ENCODE data around the gene TMEM135.
"Not testable (repeated sequence)": the region's sequence is repeated elsewhere in the genome, so short reads cannot be mapped to it uniquely, and the experiment has no call there.

The TMEM135 gene

DNA sequence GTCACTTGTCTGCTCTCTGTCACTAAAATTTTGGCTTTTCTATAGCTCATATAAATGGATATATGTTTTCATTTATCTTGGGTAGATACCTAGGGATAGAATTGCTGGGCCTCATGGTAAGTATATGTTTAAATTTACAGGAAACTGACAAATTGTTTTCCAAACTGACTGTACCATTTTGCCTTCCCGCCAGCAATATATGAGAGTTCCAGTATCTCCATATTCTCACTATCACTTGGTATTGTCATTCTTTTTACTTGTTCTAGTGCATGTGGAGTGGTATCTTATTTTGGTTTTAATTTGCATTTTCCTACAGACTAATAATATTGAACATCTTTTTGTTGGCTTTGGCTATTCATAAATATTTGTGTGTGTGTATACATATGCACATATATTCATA is 101.7 kb downstream of the TMEM135 start:
- in situ Hi-C loops (cut with HindIII; ENCODE audit: low sequenced_read_pairs): no loop called here

DNA sequence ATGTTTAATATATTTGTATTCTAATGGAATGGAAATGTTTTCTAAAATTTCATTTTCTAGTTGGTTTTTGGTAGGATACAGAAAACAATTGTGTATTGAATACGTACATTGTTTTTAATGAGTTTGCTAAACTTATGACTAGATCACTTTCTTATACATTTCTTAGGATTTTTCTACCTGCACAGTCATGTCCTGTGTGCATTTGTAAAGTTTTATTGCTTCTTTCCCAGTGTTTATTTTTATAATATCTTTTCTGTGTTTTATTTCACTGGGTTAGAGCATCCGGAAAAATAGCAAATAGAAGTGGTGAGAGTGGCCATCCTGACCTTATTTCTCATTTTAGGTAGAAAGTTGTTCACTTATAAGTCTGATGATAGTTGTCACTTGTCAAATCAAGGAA is 103.6 kb downstream of the TMEM135 start:
- in situ Hi-C loops (cut with HindIII; ENCODE audit: low sequenced_read_pairs): no loop called here

DNA sequence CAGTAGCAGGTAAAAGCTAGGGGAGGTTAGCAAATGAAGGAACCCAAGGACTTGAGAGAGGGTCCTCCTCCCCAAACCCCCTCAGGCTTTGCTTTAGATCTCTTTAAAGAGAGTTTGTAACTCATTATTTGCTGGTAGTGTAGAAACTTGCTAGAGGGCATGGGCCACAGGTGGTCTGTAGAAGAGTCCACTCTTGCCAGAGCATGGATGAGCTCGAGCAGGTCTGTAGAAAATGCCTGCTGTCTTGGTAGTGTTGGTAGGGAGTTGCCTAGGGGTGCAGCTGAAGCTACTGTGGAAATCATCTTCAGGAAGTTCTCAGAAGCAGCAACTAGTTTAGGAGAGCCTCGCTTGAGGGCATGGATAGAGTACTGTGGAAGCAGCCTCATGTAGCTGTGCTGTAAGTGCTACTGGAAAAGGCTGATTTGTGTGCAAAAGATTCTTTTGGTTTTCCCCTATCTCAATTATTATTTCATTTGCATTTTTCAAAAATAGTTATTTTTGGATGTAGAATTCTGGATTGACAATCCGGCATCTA is 104.3 kb downstream of the TMEM135 start:
- in situ Hi-C loops (cut with HindIII; ENCODE audit: low sequenced_read_pairs): no loop called here

DNA sequence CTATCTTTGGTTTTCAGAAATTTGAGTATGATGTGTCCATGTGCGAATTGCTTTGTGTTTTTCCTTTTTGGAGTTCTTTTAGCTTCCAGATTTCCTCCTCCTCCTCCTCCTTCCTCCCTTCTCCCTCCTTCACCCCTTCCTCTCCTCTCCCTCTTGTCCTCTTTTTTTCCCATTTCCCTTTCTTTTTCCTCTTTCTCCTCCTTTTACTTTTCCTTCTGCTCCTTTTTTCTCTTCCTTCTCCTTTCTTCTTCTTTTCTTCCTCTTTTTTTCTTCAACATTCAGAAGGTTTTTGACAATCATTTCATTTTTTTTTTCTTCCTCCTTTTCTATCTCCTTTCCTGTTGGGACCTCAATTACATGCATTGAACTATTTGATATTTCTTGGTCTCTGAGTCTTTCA is 104.9 kb downstream of the TMEM135 start:
- in situ Hi-C loops (cut with HindIII; ENCODE audit: low sequenced_read_pairs): no loop called here

DNA sequence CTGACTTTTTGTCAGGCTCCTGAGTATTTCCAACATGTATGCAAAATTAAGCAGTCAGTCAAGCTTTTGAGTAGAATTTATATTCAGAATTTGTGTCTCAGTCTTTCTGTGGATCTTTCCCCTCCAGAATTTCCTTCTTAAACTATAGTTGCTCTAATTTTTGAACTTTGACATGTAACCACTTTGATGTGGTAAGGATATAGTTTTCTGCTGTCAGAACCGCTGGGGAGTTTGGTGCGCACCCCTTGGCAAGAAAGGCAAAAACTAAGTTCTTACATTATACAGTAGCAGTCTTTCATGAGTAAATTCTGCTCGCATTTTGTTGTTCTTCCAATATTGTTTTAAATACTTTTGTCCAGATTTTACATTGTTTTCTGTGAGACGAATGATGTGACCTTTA is 105.9 kb downstream of the TMEM135 start:
- in situ Hi-C loops (cut with HindIII; ENCODE audit: low sequenced_read_pairs): no loop called here

DNA sequence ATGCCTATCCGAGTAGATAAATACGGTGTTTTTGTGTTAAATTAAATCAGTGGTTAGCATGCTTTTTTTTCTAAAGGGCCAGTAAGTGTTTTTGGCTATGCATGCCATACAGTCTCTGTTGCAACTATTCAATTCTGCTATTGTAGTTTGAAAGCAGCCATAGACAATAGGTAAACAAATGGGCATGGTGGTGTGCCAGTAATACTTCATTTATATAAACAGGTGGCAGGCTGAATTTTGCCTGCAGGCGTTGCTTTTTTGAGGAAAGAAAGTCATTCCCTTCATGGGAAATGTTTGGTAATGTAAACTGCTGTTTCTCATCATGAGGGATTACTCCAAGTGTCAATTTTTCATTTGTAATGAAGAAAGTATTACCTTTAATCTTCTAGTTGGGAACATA is 106.5 kb downstream of the TMEM135 start:
- in situ Hi-C loops (cut with HindIII; ENCODE audit: low sequenced_read_pairs): no loop called here

DNA sequence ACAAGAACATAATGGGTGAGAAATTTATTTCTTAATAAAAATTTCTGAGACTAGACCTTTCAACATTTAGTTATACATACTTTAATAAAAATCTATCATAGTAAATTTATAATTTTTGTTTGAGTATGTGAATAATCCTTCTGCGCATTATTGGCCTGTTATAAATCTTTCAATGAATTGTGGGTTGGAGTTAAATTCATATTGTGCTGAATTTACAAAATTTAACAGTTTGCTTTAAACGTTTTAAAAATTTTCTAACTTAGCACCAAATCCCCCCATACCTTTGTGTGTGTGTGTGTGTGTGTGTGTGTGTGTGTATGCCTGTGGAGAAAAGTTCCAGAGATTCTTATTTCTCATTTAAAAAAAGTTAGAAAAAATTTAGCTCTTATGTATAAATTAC is 111.0 kb downstream of the TMEM135 start:
- in situ Hi-C loops (cut with HindIII; ENCODE audit: low sequenced_read_pairs): no loop called here

DNA sequence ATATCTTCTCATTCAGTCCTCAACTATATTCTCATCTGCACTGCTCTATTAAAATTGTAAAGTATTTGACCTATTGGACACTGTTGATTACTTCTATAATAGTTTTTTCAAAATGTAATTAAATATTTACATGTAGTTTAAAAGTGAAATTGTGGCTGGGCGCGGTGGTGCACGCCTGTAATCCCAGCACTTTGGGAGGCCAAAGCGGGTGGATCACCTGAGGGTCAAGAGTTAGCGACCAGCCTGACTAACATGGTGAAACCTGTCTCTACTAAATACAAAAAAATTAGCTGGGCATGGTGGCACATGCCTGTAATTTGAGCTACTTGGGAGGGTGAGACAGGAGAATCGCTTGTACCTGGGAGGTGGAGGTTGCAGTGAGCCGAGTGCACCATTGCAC is 112.0 kb downstream of the TMEM135 start:
- in situ Hi-C loops (cut with HindIII; ENCODE audit: low sequenced_read_pairs): not testable (repeated sequence)

DNA sequence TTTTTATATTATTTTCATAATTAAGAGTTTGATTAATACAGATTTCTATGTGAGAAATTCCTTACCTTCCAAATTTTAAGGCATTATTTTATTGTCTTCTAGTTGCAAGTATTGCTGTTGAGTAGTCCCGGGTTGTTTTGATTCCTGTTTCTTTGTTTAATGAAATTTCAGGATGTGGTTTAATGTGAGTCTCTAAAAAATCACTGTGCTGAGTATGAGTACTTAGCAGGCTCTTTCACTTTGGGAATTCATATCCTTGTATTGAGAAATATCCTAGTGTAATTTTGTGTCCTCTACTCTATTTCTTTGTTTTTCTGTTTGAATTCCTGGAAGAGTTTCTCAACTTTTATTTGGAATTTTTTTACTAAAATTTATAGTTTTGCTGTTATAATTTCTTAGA is 113.2 kb downstream of the TMEM135 start:
- in situ Hi-C loops (cut with HindIII; ENCODE audit: low sequenced_read_pairs): no loop called here

DNA sequence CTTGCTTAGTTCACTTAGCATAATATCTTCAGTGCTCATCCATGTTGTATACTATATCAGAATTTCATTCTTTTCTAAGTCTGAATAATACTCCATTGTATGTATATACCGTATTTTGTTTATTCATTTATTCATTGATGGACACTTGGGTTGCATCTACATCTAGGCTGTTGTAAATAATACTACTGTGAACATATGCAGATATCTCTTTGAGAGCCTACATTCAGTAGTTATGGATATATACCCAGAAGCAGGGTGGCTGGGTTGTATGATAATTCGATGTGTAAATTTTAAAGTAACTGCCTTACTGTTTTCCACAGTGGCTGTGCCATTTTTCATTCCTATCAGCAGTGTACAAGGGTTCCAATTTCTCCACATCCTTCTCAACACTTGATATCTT is 116.5 kb downstream of the TMEM135 start:
- in situ Hi-C loops (cut with HindIII; ENCODE audit: low sequenced_read_pairs): no loop called here

DNA sequence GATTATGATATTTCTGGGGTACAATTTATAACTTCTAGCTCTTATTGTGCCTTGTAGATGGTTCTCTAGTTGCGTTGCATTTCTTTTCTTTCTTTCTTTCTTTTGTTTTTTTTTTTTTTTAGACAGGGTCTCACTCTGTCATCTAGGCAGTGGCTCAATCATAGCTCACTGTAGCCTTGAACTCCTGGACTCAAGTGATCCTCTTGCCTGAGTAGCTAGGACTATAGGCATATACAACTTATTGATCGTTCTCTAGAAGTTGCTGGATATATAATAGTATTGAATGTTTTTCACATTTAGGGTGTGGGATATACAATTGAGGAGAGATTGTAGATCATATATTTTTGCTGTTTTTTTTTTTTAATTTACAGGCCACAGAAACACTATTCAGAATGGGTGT is 119.2 kb downstream of the TMEM135 start:
- in situ Hi-C loops (cut with HindIII; ENCODE audit: low sequenced_read_pairs): no loop called here

DNA sequence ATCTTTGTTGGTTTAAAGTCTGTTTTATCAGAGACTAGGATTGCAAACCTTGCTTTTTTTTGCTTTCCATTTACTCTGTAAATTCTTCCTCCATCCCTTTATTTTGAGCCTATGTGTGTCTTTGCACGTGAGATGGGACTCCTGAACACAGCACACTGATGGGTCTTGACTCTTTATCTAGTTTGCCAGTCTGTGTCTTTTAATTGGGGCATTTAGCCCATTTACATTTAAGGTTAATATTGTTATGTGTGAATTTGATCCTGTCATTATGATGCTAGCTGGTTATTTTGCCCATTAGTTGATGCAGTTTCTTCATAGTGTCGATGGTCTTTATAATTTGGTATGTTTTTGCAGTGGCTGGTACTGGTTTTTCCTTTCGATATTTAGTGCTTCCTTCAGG is 131.3 kb downstream of the TMEM135 start:
- in situ Hi-C loops (cut with HindIII; ENCODE audit: low sequenced_read_pairs): not testable (repeated sequence)

DNA sequence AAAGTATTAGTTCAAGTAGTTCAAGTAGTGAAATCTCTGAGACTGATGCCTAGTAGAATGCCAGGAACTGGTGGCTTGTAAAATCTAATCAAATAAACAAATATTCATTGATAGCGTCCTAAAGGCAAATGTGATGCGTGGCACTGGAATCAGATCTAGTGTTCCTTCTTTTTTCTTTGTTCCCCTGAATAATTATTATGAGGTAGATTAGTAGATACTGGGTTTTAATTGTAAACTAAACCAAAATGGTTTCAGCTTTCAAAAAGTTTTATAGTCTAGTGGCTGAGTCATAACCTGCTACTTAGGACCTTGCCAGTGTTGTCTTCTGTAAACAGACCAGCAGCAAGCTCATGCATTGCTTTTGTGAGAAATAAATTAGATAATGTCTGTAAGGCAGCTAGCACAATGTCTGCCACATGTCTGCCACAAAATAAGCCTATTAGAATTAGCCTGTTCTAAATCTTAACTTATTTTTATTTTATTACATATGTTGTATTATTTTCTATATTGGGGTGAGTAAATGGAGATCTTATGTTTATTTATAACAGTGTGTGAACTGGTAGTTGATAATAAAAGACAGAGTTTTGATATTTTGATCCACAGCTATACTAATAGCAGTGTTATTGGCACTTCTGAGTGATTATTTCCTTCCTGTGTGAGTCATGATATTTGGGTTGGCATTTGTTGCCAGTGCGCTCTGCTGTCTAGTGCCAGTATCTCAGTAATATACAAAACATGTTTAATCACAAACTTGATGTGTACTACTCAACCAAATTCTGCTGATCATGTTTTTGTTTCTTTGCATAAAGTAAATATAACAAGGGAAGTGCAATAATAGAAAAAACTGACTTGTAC is 135.7 kb downstream of the TMEM135 start:
- in situ Hi-C loops (cut with HindIII; ENCODE audit: low sequenced_read_pairs): no loop called here

DNA sequence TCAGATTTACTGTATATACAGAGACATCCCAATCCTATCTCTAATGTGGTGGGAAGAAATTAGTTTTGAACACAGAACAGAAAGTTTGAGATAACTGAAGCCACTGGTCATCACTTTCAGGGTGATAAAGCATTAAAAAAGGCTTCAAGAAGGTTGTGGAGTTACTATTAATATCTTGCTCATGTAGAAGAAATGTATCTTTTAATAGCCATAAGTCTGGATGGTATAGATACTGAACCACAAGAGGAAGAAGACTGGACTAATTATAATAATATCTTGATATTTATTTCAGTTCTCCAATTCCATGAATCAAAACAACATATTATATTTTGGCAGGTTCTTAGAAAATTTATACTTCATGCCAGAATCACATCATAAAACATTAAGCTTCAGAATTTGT is 137.1 kb downstream of the TMEM135 start:
- in situ Hi-C loops (cut with HindIII; ENCODE audit: low sequenced_read_pairs): no loop called here

DNA sequence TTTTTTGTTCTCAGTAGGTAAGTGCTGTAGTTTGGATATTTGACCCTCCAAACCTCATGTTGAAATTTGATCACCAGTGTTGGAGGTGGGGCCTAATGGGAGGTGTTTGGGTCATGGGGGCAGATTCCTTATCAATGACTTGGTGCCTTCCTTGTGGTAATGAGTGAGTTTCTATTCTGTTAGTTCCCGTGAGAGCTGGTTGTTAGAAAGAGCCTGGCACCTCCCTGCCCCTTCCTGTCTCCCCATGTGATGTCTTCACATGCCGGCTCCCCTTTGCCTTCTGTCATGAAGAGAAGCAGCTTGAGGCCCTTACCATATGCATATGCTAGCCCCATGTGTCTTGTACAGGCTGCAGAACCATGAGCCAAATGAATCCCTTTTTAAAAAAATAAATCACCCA is 138.3 kb downstream of the TMEM135 start:
- in situ Hi-C loops (cut with HindIII; ENCODE audit: low sequenced_read_pairs): no loop called here

DNA sequence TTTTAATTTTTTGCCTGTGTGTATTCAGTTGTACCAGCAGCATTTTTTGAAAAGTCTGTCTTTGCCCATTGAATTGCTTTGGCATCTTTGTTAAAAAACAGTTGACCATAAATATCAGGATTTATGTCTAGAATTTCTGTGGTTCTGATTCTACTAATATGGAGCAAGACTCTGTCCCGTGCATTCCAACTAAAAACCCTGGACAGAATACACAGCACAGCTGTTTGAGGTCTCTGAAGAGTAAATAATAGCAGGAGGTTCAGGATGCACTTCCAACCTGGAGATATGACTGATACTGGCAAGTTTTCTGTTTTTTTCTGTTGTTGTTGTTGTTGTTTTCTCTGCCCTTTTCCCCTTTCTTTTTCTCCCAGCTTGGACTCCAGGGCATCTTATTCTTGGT is 141.9 kb downstream of the TMEM135 start:
- in situ Hi-C loops (cut with HindIII; ENCODE audit: low sequenced_read_pairs): no loop called here

DNA sequence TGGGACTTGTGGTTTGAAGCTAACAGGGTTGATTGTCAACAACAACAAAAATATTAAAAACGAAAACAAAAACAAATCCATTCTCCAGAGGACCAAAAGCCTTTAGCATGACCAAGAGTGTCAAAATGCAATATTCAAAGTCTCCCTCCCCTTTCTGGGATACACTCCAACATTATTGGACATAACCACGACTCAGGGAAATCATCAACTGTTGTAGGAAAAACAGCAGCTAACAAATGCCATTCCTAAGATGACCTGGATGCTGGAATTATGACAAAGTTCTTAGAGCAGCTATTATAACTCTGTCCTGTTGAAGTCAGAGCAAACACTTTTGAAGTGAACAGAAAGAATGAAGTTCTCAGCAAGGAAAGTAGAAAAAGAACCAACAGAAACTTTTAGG is 143.0 kb downstream of the TMEM135 start:
- in situ Hi-C loops (cut with HindIII; ENCODE audit: low sequenced_read_pairs): no loop called here

DNA sequence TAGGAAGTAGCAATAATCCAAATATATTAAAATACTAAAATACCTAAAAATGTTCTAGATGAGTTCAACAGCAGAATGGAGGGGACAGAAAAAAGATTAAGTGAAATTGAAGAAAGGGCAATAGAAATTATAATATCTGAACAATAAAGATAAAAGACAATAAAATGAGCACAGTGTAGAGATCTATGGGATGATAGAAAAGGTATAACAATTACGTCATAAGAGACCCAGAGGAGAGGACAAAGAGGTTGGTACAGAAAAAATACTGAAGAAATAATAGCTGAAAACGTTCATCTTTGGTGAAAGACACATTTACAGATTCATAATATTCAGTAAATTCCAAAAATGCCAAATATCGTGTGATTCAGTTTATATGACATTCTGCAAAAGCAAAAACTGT is 143.4 kb downstream of the TMEM135 start:
- in situ Hi-C loops (cut with HindIII; ENCODE audit: low sequenced_read_pairs): no loop called here

DNA sequence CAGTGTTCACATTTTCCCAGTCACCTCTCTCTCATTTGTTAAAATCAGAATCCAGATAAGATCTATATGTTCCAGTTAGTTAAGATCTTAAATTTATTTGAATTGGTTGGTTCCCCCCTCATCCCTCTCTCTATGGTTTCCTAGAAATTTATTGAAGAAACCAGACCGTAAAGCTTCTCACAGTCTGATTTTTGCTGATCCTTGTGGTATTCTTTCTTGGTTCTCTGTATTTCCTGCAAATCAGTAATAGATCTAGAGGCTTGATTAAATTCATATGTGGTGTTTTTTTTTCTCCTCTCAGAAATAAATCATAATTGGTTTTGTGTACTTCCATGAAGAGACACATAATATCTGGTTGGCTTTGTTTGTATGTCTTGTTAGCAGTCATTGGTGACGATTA is 147.5 kb downstream of the TMEM135 start:
- in situ Hi-C loops (cut with HindIII; ENCODE audit: low sequenced_read_pairs): no loop called here

DNA sequence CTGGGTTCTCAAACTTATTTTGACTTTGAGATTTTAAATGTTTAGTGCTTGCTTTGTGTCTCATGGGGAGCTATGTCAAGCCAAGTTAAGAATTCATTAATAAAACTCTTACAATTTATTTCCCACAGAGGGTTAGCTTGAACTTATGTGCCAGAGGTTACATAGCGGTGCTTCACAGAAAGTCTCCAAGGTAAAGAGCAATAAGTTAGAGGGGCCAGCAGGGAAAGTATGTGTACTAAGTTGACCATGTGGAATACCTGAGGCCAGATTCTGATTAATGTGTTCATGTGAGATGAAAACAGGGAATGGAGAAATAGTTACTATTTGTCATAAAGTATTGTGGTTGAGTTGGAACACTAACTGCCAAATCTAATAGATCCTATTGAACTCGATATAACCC is 149.3 kb downstream of the TMEM135 start:
- in situ Hi-C loops (cut with HindIII; ENCODE audit: low sequenced_read_pairs): no loop called here

DNA sequence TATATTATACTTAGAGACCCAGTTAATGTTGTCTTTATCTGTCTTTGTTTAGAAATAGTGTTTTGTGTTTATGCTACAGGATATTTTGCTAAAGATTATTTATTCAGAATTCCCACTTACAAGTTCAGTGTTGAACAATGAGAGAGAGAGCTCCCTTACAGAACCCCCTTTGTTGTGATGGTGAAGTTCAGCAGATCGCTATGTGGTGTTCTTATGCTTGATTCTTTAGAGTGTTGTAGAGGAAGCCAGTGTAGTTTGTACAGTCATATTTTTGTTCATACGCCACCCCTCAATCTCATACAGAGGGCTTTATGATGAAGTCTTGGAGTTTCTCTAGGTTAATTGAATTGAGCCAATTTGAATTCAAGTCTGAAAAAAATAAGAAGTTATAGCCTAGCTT is 150.2 kb downstream of the TMEM135 start:
- in situ Hi-C loops (cut with HindIII; ENCODE audit: low sequenced_read_pairs): no loop called here

DNA sequence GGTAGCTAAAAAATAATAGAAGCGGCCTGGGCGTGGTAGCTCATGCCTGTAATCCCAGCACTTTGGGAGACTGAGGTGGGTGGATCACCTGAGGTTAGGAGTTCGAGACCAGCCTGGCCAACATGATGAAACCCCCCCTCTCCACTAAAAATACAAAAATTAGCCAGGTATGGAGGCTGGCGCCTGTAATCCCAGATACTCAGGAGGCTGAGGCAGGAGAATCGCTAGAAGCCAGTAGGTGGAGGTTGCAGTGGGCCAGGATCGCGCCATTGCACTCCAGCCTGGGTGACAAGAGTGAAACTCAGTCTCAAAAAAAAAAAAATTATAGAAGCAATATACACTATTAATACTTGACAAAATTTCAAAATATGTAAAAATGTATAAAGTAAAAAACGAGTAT is 150.7 kb downstream of the TMEM135 start:
- in situ Hi-C loops (cut with HindIII; ENCODE audit: low sequenced_read_pairs): not testable (repeated sequence)

DNA sequence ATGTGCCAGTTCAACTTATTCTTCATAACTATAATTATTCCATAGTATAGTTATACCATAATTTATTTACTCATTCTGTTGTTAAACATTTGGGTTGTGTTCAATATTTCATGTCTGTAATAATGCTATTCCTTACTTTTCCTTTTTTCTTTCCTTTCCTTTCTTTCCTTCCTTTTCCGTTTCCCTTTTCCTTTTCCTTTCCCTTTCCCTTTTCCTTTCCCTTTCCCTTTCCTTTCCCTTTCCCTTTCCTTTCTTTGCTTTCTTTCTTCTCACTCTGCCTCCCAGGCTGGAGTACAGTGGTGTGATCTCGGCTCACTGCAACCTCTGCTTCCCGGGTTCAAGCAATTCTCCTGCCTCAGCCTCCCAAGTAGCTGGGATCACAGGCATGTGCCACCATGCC is 151.2 kb downstream of the TMEM135 start:
- in situ Hi-C loops (cut with HindIII; ENCODE audit: low sequenced_read_pairs): not testable (repeated sequence)
